SK-N-SH (cell line): ENCODE data around the gene GPNMB. TPM values are rescaled to one million over a fixed set of nuclear protein-coding genes. Genes with fewer than 3 reads are reported as not detected.

Source experiments
- CHD2 ChIP-seq: fragments of 150-350 bp; IDR thresholded peaks from 2 replicates; pipeline ENCODE4 v1.6.1; 2018; ENCODE audit warnings: low read length; ENCODE audit not compliant: partially characterized antibody
- ELF1 ChIP-seq: IDR thresholded peaks from 2 replicates; pipeline ENCODE4 v1.4.0; 2012
- EP300 ChIP-seq, 2 experiments: IDR thresholded peaks; 2 replicates each; pipeline versions ENCODE4 v1.4.0 to v1.6.1; 2012; ENCODE audit warnings: borderline replicate concordance in 1 of 2, low read depth in 1 of 2, low read length in 1 of 2
- FOXJ3 ChIP-seq: sonication (generic); formaldehyde crosslinking; IDR thresholded peaks from 2 replicates; pipeline ENCODE4 v1.5.1; 2020; ENCODE audit warnings: mild to moderate bottlenecking, missing genetic modification reagents
- GATA2 ChIP-seq: sonication (generic); formaldehyde crosslinking; IDR thresholded peaks from 2 replicates; pipeline ENCODE4 v1.5.0; 2020; ENCODE audit warnings: mild to moderate bottlenecking, missing genetic modification reagents
- JUND ChIP-seq: IDR thresholded peaks from 2 replicates; pipeline ENCODE4 v1.4.0; 2012
- NRF1 ChIP-seq: IDR thresholded peaks from 2 replicates; pipeline ENCODE4 v1.6.1; 2012; ENCODE audit warnings: low read depth, mild to moderate bottlenecking, low read length
- POLR2AphosphoS5 ChIP-seq: IDR thresholded peaks from 2 replicates; pipeline ENCODE4 v1.6.1; 2012; ENCODE audit warnings: low read depth, low read length
- RAD21 ChIP-seq: IDR thresholded peaks from 2 replicates; pipeline ENCODE4 v1.6.1; 2012; ENCODE audit warnings: mild to moderate bottlenecking, low read length
- RFX5 ChIP-seq: IDR thresholded peaks from 2 replicates; pipeline ENCODE4 v1.6.1; 2012; ENCODE audit warnings: mild to moderate bottlenecking, improper control_type of control experiment, low read length
- SIN3A ChIP-seq: IDR thresholded peaks from 2 replicates; pipeline ENCODE4 v1.6.1; 2012; ENCODE audit warnings: low read depth, mild to moderate bottlenecking, low read length, moderate library complexity, borderline replicate concordance
- SMC3 ChIP-seq: IDR thresholded peaks from 2 replicates; pipeline ENCODE4 v1.6.1; 2012; ENCODE audit warnings: low read depth, low read length, improper control_type of control experiment
- TAF1 ChIP-seq: IDR thresholded peaks from 2 replicates; pipeline ENCODE4 v1.6.1; 2012; ENCODE audit warnings: low read depth, mild to moderate bottlenecking, low read length, moderate library complexity, borderline replicate concordance
- YY1 ChIP-seq: IDR thresholded peaks from 2 replicates; pipeline ENCODE4 v1.4.0; 2012; ENCODE audit warnings: low read depth, mild to moderate bottlenecking
- polyA plus RNA-seq, 3 experiments: library from polyadenylated mRNA; depleted of rRNA; stranded (reverse); fragments of >200 nt; gene quantifications; 2 replicates each; pipeline ENCODE4 v1.2.3, GENCODE V29; 2012
- TF ChIP-seq, protein P1 (sequence below): IDR thresholded peaks from 2 replicates; pipeline ENCODE4 v1.4.0; 2012; ENCODE audit warnings: low read depth
- TF ChIP-seq, protein P2 (sequence below): IDR thresholded peaks from 2 replicates; pipeline ENCODE4 v1.4.0; 2012; ENCODE audit warnings: low read depth, borderline replicate concordance
- TF ChIP-seq, protein P3 (sequence below): fragments of 150-350 bp; IDR thresholded peaks from 2 replicates; pipeline ENCODE4 v1.6.1; 2017; ENCODE audit warnings: antibody characterized with exemption, low read length, low read depth, borderline replicate concordance
- TF ChIP-seq, protein P4 (sequence below): IDR thresholded peaks from 2 replicates; pipeline ENCODE4; 2012
- TF ChIP-seq, protein P5 (sequence below): fragments of 200-600 bp; sonication (generic); IDR thresholded peaks from 2 replicates; pipeline ENCODE4 v1.6.1; 2017; ENCODE audit warnings: antibody characterized with exemption, mild to moderate bottlenecking, moderate library complexity
- TF ChIP-seq, protein P6 (sequence below): IDR thresholded peaks from 2 replicates; pipeline ENCODE4 v1.6.1; 2012; ENCODE audit warnings: mild to moderate bottlenecking, low read depth, low read length, moderate library complexity

GPNMB gene
- polyA plus RNA-seq, 1 of the 3 experiments (the other 2 are of a cell fraction) = 13.8 TPM

DNA sequence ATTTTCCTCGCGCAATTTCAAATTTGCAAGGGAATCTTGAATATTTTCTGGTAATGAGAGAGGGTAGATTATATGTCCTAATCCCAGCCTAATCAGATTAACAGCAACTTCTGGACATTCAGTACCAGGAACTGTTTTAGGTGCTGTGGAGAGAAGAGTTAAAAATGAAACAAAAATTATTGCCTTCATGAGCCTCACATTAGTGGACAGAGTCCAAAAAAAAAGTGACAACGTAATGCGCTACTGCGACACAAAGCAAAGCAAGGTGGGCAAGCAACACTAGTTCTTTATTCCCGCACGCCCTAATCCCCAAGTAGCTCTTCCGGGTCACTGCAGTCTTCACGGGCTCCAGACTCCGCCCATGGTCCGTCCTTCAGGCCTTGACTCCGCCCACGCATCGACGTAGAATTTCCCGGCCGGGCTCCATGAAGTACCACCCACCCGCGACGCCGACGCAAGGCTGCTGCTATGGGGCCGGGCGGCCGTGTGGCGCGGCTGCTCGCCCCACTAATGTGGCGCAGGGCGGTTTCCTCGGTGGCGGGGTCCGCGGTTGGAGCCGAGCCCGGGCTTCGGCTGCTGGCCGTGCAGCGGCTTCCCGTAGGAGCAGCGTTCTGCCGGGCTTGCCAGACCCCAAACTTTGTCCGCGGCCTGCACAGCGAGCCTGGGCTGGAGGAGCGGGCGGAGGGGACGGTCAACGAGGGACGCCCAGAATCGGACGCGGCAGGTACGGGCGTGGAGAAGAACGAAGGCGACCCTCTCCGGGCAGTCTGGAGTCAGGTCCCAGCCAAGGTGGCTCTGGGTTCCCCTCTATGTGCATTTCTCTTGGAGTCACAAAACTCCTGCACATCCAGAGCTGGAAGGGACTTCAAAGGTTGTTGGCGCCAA lies 52.6 kb downstream of the GPNMB start, which contains the start of gene MALSU1 (continued):
- peak; percentile 83 for TF ChIP-seq ELF1
- peak; percentile 80 for TF ChIP-seq SIN3A
- TF ChIP-seq SMC3 = no peak
- TF ChIP-seq NRF1 = peak; percentile 70
- no peak; a peak in 1 of 4 replicates for TF ChIP-seq EP300 (IDR thresholded peaks at IDR 0.05; ENCODE audit: borderline replicate concordance in 1 of 2, low read depth in 1 of 2, low read length in 1 of 2)
- no peak for TF ChIP-seq RFX5
- TF ChIP-seq TAF1 = peak; percentile 87
- TF ChIP-seq, protein P1, sequence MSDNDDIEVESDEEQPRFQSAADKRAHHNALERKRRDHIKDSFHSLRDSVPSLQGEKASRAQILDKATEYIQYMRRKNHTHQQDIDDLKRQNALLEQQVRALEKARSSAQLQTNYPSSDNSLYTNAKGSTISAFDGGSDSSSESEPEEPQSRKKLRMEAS = peak; percentile 62; the same call in 1 of the 2 replicates
- TF ChIP-seq GATA2 (CRISPR knock-in tag) = no peak
- TF ChIP-seq RAD21 = no peak; the same call in 1 of the 2 replicates
- TF ChIP-seq YY1 = peak; percentile 82
- TF ChIP-seq, protein P2, sequence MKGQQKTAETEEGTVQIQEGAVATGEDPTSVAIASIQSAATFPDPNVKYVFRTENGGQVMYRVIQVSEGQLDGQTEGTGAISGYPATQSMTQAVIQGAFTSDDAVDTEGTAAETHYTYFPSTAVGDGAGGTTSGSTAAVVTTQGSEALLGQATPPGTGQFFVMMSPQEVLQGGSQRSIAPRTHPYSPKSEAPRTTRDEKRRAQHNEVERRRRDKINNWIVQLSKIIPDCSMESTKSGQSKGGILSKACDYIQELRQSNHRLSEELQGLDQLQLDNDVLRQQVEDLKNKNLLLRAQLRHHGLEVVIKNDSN = no peak
- 0 out of 2 replicates have a peak, but pooled peaks have one; percentile 32 for TF ChIP-seq FOXJ3
- TF ChIP-seq, protein P3, sequence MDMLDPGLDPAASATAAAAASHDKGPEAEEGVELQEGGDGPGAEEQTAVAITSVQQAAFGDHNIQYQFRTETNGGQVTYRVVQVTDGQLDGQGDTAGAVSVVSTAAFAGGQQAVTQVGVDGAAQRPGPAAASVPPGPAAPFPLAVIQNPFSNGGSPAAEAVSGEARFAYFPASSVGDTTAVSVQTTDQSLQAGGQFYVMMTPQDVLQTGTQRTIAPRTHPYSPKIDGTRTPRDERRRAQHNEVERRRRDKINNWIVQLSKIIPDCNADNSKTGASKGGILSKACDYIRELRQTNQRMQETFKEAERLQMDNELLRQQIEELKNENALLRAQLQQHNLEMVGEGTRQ = no peak
- no peak for TF ChIP-seq JUND
- TF ChIP-seq, protein P4, sequence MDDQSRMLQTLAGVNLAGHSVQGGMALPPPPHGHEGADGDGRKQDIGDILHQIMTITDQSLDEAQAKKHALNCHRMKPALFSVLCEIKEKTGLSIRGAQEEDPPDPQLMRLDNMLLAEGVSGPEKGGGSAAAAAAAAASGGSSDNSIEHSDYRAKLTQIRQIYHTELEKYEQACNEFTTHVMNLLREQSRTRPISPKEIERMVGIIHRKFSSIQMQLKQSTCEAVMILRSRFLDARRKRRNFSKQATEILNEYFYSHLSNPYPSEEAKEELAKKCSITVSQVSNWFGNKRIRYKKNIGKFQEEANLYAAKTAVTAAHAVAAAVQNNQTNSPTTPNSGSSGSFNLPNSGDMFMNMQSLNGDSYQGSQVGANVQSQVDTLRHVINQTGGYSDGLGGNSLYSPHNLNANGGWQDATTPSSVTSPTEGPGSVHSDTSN = peak; percentile 61
- TF ChIP-seq POLR2AphosphoS5 = peak; percentile 97
- TF ChIP-seq CHD2 = peak; percentile 79
- TF ChIP-seq, protein P5, sequence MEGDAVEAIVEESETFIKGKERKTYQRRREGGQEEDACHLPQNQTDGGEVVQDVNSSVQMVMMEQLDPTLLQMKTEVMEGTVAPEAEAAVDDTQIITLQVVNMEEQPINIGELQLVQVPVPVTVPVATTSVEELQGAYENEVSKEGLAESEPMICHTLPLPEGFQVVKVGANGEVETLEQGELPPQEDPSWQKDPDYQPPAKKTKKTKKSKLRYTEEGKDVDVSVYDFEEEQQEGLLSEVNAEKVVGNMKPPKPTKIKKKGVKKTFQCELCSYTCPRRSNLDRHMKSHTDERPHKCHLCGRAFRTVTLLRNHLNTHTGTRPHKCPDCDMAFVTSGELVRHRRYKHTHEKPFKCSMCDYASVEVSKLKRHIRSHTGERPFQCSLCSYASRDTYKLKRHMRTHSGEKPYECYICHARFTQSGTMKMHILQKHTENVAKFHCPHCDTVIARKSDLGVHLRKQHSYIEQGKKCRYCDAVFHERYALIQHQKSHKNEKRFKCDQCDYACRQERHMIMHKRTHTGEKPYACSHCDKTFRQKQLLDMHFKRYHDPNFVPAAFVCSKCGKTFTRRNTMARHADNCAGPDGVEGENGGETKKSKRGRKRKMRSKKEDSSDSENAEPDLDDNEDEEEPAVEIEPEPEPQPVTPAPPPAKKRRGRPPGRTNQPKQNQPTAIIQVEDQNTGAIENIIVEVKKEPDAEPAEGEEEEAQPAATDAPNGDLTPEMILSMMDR = 0 out of 2 replicates have a peak, but pooled peaks have one; percentile 5
- TF ChIP-seq, protein P6, sequence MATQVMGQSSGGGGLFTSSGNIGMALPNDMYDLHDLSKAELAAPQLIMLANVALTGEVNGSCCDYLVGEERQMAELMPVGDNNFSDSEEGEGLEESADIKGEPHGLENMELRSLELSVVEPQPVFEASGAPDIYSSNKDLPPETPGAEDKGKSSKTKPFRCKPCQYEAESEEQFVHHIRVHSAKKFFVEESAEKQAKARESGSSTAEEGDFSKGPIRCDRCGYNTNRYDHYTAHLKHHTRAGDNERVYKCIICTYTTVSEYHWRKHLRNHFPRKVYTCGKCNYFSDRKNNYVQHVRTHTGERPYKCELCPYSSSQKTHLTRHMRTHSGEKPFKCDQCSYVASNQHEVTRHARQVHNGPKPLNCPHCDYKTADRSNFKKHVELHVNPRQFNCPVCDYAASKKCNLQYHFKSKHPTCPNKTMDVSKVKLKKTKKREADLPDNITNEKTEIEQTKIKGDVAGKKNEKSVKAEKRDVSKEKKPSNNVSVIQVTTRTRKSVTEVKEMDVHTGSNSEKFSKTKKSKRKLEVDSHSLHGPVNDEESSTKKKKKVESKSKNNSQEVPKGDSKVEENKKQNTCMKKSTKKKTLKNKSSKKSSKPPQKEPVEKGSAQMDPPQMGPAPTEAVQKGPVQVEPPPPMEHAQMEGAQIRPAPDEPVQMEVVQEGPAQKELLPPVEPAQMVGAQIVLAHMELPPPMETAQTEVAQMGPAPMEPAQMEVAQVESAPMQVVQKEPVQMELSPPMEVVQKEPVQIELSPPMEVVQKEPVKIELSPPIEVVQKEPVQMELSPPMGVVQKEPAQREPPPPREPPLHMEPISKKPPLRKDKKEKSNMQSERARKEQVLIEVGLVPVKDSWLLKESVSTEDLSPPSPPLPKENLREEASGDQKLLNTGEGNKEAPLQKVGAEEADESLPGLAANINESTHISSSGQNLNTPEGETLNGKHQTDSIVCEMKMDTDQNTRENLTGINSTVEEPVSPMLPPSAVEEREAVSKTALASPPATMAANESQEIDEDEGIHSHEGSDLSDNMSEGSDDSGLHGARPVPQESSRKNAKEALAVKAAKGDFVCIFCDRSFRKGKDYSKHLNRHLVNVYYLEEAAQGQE = no peak; the same call in 1 of the 2 replicates
